Spinal cord (tissue), 10 donors: ENCODE measurements around the gene LILRA5. TPM values are rescaled to one million over a fixed set of nuclear protein-coding genes. Genes with fewer than 3 reads are reported as not detected.

Source experiments
- DNase-seq, 6 donors: peaks; one replicate each; pipeline versions ENCODE4 v3.0.0 to v3.0.0-alpha.2; 2013 to 2015; ENCODE audit warnings: low spot score in 6 of 6, low read depth in 4 of 6
- H3K27ac ChIP-seq: one replicate; pipeline ENCODE4 v1.5.1; 2013; ENCODE audit warnings: low read depth, low read length, control low read depth
- H3K27me3 ChIP-seq: one replicate; pipeline ENCODE4 v1.6.1; 2013; ENCODE audit warnings: low read length; ENCODE audit not compliant: control insufficient read depth, insufficient read depth
- H3K36me3 ChIP-seq: one replicate; pipeline ENCODE4 v1.6.1; 2013; ENCODE audit warnings: low read length; ENCODE audit not compliant: control insufficient read depth, insufficient read depth
- H3K4me1 ChIP-seq: one replicate; pipeline ENCODE4 v1.6.1; 2013; ENCODE audit warnings: low read length; ENCODE audit not compliant: control insufficient read depth, insufficient read depth
- H3K4me3 ChIP-seq: one replicate; pipeline ENCODE4 v1.5.1; 2013; ENCODE audit warnings: low read depth, low read length, control low read depth
- H3K9me3 ChIP-seq: one replicate; pipeline ENCODE4 v1.6.1; 2013; ENCODE audit warnings: low read length; ENCODE audit not compliant: control insufficient read depth, insufficient read depth
- WGBS: methylation state at CpG from one replicate; pipeline ENCODE4 v1.1.5; 2013; ENCODE audit warnings: missing lambda C conversion rate; ENCODE audit not compliant: insufficient coverage; 5-methylcytosine and 5-hydroxymethylcytosine counted together
- polyA plus RNA-seq, 2 donors: library from polyadenylated mRNA; unstranded; fragments of 120-200 nt; gene quantifications; one replicate each; pipeline ENCODE4 v1.2.1, GENCODE V29; 2013; ENCODE audit not compliant: insufficient read length in 2 of 2
- small RNA-seq: library from RNA; depleted of rRNA; stranded (forward); fragments of <200 nt; gene quantifications from one replicate; pipeline ENCODE3, GENCODE V24; 2014; ENCODE audit warnings: low replicate concordance
- total RNA-seq, 2 donors: library from RNA; depleted of rRNA in 1 of 2; stranded (reverse); fragments of 120-200 nt in 1 of 2; fragments of >200 nt in 1 of 2; gene quantifications; one replicate each; pipeline versions ENCODE4 v1.2.3 to v1.2.4, GENCODE V29; 2013 to 2014
- donor health status: healthy.

Gene LILRA5
- total and polyA plus RNA-seq, 4 donors = 0.50 to 3.2 (median 0.54) TPM; not detected in 1

- Histone ChIP-seq H3K27ac (no peak overlapping the region), H3K27me3 (no peaks in the 10 kb centered on the region), H3K36me3 (no peaks in the 10 kb centered on the region), H3K9me3 (no peaks in the 10 kb centered on the region), H3K4me1 (no peaks in the 10 kb centered on the region), H3K4me3 (no peak overlapping the region)
- DNase-seq = peak in 5 of 6 donors; percentile 10 to 81 (median 29)
- WGBS = 0% methylated on average over 2 of the region's 6 CpGs
Measured at GRCh38 chr19:54266133-54266532, 46.8 kb downstream of the LILRA5 start.

GRCh38 chr19:54262470-54262869, 50.5 kb downstream of the LILRA5 start:
- WGBS = 80% methylated on average over 1 of the region's 2 CpGs
- Histone ChIP-seq H3K4me1 (no peaks in the 10 kb centered on the region), H3K9me3 (no peaks in the 10 kb centered on the region), H3K36me3 (no peaks in the 10 kb centered on the region), H3K4me3 (no peak overlapping the region), H3K27me3 (no peaks in the 10 kb centered on the region), H3K27ac (no peak overlapping the region)
- no peak for DNase-seq

GRCh38 chr19:54262066-54262465, 50.9 kb downstream of the LILRA5 start:
- no peak for DNase-seq
- Histone ChIP-seq H3K4me3 (no peak overlapping the region), H3K9me3 (no peaks in the 10 kb centered on the region), H3K4me1 (no peaks in the 10 kb centered on the region), H3K36me3 (no peaks in the 10 kb centered on the region), H3K27ac (no peak overlapping the region), H3K27me3 (no peaks in the 10 kb centered on the region)
- 81% methylated on average over 11 of the region's 11 CpGs for whole genome bisulfite sequencing

- no peaks in the 10 kb centered on the region for H3K9me3 ChIP-seq
- no peaks in the 10 kb centered on the region for H3K4me1 ChIP-seq
- no peak within 1 kb of the TSS for H3K27ac ChIP-seq
- H3K36me3 ChIP-seq = no peaks in the 10 kb centered on the region
- DNase-seq = no peak
- 75% methylated on average over 9 of the region's 9 CpGs for WGBS
- H3K27me3 ChIP-seq = peaks cover 2% of the 10 kb centered on the region
- H3K4me3 ChIP-seq = no peak within 1 kb of the TSS
Measured at GRCh38 chr19:54257116-54257480, 55.9 kb downstream of the LILRA5 start, which contains the start of gene LILRB5. LILRB5 (minus strand) TSS chr19:54257273; CDS start chr19:54257193, 80 bp downstream.

Small RNA genes within 50 kb of the gene (small RNA-seq; reads per million reads assigned to genes)
- not detected for gene AC245884.12
- gene MIR4752 = not detected
- not detected for gene RNU6-1307P

Other genes with a start within 250 kb of the LILRA5 start
- gene VSTM1, start 249.3 kb downstream of the LILRA5 start, total RNA-seq = 1 to 10 TPM in 1 of 2 donors, under 1 TPM in 1; 0.28 to 1.8 TPM
- 1 to 10 TPM in 1 of 2 donors, under 1 TPM in 1; 0.41 to 1.1 TPM for gene VSTM1, start 249.3 kb downstream of the LILRA5 start, polyA plus RNA-seq
- under 1 TPM in 1 of 2 donors, not detected in 1; 0.50 TPM for gene TARM1, start 231.8 kb downstream of the LILRA5 start, total RNA-seq
- gene TARM1, start 231.8 kb downstream of the LILRA5 start, polyA plus RNA-seq = under 1 TPM in 1 of 2 donors, not detected in 1; 0.17 TPM
- 1 to 10 TPM in 1 of 2 donors, under 1 TPM in 1; 0.44 to 1.1 TPM for gene OSCAR, start 212.4 kb downstream of the LILRA5 start, total RNA-seq
- gene OSCAR, start 212.4 kb downstream of the LILRA5 start, polyA plus RNA-seq = 1 to 10 TPM; 1.7 to 1.8 TPM
- gene NDUFA3, start 210.3 kb downstream of the LILRA5 start, total RNA-seq = 100 to 1,000 TPM in 1 of 2 donors, 1 to 10 TPM in 1; 8.4 to 277 TPM
- 100 to 1,000 TPM; 203 to 241 TPM for gene NDUFA3, start 210.3 kb downstream of the LILRA5 start, polyA plus RNA-seq
- gene TFPT, start 197.5 kb downstream of the LILRA5 start, total RNA-seq = 10 to 100 TPM in 1 of 2 donors, 1 to 10 TPM in 1; 8.4 to 20.1 TPM
- gene TFPT, start 197.5 kb downstream of the LILRA5 start, polyA plus RNA-seq = 10 to 100 TPM; 28.4 to 34.5 TPM
- gene PRPF31, start 197.4 kb downstream of the LILRA5 start, total RNA-seq = 10 to 100 TPM; 26.9 to 54.4 TPM
- gene PRPF31, start 197.4 kb downstream of the LILRA5 start, polyA plus RNA-seq = 10 to 100 TPM; 69.9 to 72.4 TPM
- 10 to 100 TPM in 1 of 2 donors, 1 to 10 TPM in 1; 7.2 to 14.4 TPM for gene CNOT3, start 175.4 kb downstream of the LILRA5 start, total RNA-seq
- gene CNOT3, start 175.4 kb downstream of the LILRA5 start, polyA plus RNA-seq = 10 to 100 TPM; 59.0 to 62.9 TPM
- gene LENG1, start 153.4 kb downstream of the LILRA5 start, total RNA-seq = 10 to 100 TPM in 1 of 2 donors, 1 to 10 TPM in 1; 3.7 to 13.3 TPM
- gene LENG1, start 153.4 kb downstream of the LILRA5 start, polyA plus RNA-seq = 10 to 100 TPM; 11.8 to 11.9 TPM
- 1 to 10 TPM in 1 of 2 donors, under 1 TPM in 1; 0.50 to 2.1 TPM for gene TMC4, start 140.0 kb downstream of the LILRA5 start, total RNA-seq
- 1 to 10 TPM; 2.8 to 4.2 TPM for gene TMC4, start 140.0 kb downstream of the LILRA5 start, polyA plus RNA-seq
- gene MBOAT7, start 123.6 kb downstream of the LILRA5 start, total RNA-seq = 10 to 100 TPM; 31.6 to 32.8 TPM
- gene MBOAT7, start 123.6 kb downstream of the LILRA5 start, polyA plus RNA-seq = 100 to 1,000 TPM; 109 to 112 TPM
- 10 to 100 TPM; 24.6 to 43.6 TPM for gene TSEN34, start 121.9 kb downstream of the LILRA5 start, total RNA-seq
- 10 to 100 TPM; 49.1 to 53.0 TPM for gene TSEN34, start 121.9 kb downstream of the LILRA5 start, polyA plus RNA-seq
- gene RPS9, start 112.3 kb downstream of the LILRA5 start, total RNA-seq = 1,000 to 10,000 TPM; 1,598 to 1,602 TPM
- 1,000 to 10,000 TPM; 1,091 to 1,368 TPM for gene RPS9, start 112.3 kb downstream of the LILRA5 start, polyA plus RNA-seq
- gene LILRB3, start 90.2 kb downstream of the LILRA5 start, total RNA-seq = 1 to 10 TPM; 1.7 to 5.1 TPM
- under 1 TPM; 0.59 to 0.86 TPM for gene LILRB3, start 90.2 kb downstream of the LILRA5 start, polyA plus RNA-seq
- under 1 TPM; 0.33 to 0.99 TPM for gene LILRA6, start 70.4 kb downstream of the LILRA5 start, total RNA-seq
- under 1 TPM; 0.53 to 0.67 TPM for gene LILRA6, start 70.4 kb downstream of the LILRA5 start, polyA plus RNA-seq
- 1 to 10 TPM; 2.4 to 4.0 TPM for gene LILRB5, start 55.9 kb downstream of the LILRA5 start, total RNA-seq
- 1 to 10 TPM in 1 of 2 donors, under 1 TPM in 1; 0.84 to 2.5 TPM for gene LILRB5, start 55.9 kb downstream of the LILRA5 start, polyA plus RNA-seq
- gene LILRB2, start 32.1 kb downstream of the LILRA5 start, total RNA-seq = 1 to 10 TPM in 1 of 2 donors, under 1 TPM in 1; 0.61 to 1.6 TPM
- under 1 TPM; 0.43 to 0.54 TPM for gene LILRB2, start 32.1 kb downstream of the LILRA5 start, polyA plus RNA-seq
- gene LILRA4, start 26.0 kb upstream of the LILRA5 start, total RNA-seq = 1 to 10 TPM in 1 of 2 donors, under 1 TPM in 1; 0.50 to 1.4 TPM
- 1 to 10 TPM in 1 of 2 donors, under 1 TPM in 1; 0.38 to 1.7 TPM for gene LILRA4, start 26.0 kb upstream of the LILRA5 start, polyA plus RNA-seq
- gene LAIR1, start 51.8 kb upstream of the LILRA5 start, total RNA-seq = 10 to 100 TPM in 1 of 2 donors, 1 to 10 TPM in 1; 9.4 to 12.3 TPM
- gene LAIR1, start 51.8 kb upstream of the LILRA5 start, polyA plus RNA-seq = 1 to 10 TPM; 6.7 to 6.9 TPM
- gene TTYH1, start 102.3 kb upstream of the LILRA5 start, total RNA-seq = 100 to 1,000 TPM; 170 to 223 TPM
- 1,000 to 10,000 TPM in 1 of 2 donors, 100 to 1,000 TPM in 1; 857 to 1,011 TPM for gene TTYH1, start 102.3 kb upstream of the LILRA5 start, polyA plus RNA-seq
- gene LENG8, start 136.0 kb upstream of the LILRA5 start, total RNA-seq = 10 to 100 TPM; 25.3 to 52.0 TPM
- 100 to 1,000 TPM; 199 to 269 TPM for gene LENG8, start 136.0 kb upstream of the LILRA5 start, polyA plus RNA-seq
- gene LENG9, start 150.6 kb upstream of the LILRA5 start, total RNA-seq = 1 to 10 TPM; 1.2 to 3.2 TPM
- gene LENG9, start 150.6 kb upstream of the LILRA5 start, polyA plus RNA-seq = 1 to 10 TPM; 2.5 to 2.8 TPM
- 10 to 100 TPM; 10.9 to 42.5 TPM for gene CDC42EP5, start 160.1 kb upstream of the LILRA5 start, total RNA-seq
- 10 to 100 TPM in 1 of 2 donors, 1 to 10 TPM in 1; 6.5 to 24.1 TPM for gene CDC42EP5, start 160.1 kb upstream of the LILRA5 start, polyA plus RNA-seq
- gene LAIR2, start 189.7 kb upstream of the LILRA5 start, total RNA-seq = not detected
- not detected for gene LAIR2, start 189.7 kb upstream of the LILRA5 start, polyA plus RNA-seq